Measurements from ENCODE around the gene RNF20. TPM values are rescaled to one million over a fixed set of nuclear protein-coding genes. Genes with fewer than 3 reads are reported as not detected.
A peak's percentile ranks its signal among the peaks of the same experiment; 100 is the strongest.
"Not testable (repeated sequence)": the region's sequence is repeated elsewhere in the genome, so short reads cannot be mapped to it uniquely, and the experiment has no call there.

The RNF20 gene
- total RNA-seq, 2 donors from 2014 or later, result 33.3 to 40.9 TPM

- no peaks in the 10 kb centered on the region for H3K36me3 ChIP-seq
- intact Hi-C loops (cut with DNase I), result no loop called here
- no peaks in the 10 kb centered on the region for H3K9me3 ChIP-seq
- H3K4me3 ChIP-seq, result no peak overlapping the region
- no peaks in the 10 kb centered on the region for H3K27me3 ChIP-seq
- no peak overlapping the region for H3K9ac ChIP-seq (ENCODE audit: low read depth in 2 of 2, low read length in 2 of 2)
- H3K27ac ChIP-seq, result peak overlapping the region; percentile 51
- H3K4me1 ChIP-seq, result no peaks in the 10 kb centered on the region
- no peak for DNase-seq
- TF ChIP-seq, protein P1, sequence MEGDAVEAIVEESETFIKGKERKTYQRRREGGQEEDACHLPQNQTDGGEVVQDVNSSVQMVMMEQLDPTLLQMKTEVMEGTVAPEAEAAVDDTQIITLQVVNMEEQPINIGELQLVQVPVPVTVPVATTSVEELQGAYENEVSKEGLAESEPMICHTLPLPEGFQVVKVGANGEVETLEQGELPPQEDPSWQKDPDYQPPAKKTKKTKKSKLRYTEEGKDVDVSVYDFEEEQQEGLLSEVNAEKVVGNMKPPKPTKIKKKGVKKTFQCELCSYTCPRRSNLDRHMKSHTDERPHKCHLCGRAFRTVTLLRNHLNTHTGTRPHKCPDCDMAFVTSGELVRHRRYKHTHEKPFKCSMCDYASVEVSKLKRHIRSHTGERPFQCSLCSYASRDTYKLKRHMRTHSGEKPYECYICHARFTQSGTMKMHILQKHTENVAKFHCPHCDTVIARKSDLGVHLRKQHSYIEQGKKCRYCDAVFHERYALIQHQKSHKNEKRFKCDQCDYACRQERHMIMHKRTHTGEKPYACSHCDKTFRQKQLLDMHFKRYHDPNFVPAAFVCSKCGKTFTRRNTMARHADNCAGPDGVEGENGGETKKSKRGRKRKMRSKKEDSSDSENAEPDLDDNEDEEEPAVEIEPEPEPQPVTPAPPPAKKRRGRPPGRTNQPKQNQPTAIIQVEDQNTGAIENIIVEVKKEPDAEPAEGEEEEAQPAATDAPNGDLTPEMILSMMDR (IDR thresholded peaks at IDR 0.05), result no peak
These were observed 52.1 kb downstream of the RNF20 start for GRCh38 chr9:101585740-101586139.

DNA sequence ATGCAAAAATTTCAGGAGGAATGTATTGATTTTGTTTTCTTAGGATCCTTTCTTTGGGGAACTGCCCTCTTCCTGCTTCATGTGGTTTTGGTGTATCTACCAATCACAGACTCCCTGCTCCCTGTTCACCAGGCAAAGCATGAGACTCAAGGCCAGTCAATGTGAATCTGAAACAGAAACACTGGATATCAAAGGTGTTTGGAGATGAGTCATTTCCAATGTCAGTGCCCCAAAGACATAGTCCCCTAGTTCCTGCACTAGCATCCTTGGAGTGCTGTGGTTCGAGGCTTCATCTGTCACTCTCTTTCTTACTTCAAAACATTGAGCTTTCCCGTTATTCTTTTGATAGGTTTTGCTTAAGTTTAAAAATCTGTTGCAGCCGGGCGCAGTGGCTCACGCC is 53.0 kb downstream of the RNF20 start:
- TF ChIP-seq, protein P1 (IDR thresholded peaks at IDR 0.05), result no peak
- H3K27ac ChIP-seq, result no peak overlapping the region
- H3K4me1 ChIP-seq, result no peaks in the 10 kb centered on the region
- intact Hi-C loops (cut with DNase I), result no loop called here
- no peak for DNase-seq
- H3K9ac ChIP-seq (ENCODE audit: low read depth in 2 of 2, low read length in 2 of 2), result no peak overlapping the region
- H3K36me3 ChIP-seq, result no peaks in the 10 kb centered on the region
- no peaks in the 10 kb centered on the region for H3K27me3 ChIP-seq
- H3K4me3 ChIP-seq, result no peak overlapping the region
- no peaks in the 10 kb centered on the region for H3K9me3 ChIP-seq

DNA sequence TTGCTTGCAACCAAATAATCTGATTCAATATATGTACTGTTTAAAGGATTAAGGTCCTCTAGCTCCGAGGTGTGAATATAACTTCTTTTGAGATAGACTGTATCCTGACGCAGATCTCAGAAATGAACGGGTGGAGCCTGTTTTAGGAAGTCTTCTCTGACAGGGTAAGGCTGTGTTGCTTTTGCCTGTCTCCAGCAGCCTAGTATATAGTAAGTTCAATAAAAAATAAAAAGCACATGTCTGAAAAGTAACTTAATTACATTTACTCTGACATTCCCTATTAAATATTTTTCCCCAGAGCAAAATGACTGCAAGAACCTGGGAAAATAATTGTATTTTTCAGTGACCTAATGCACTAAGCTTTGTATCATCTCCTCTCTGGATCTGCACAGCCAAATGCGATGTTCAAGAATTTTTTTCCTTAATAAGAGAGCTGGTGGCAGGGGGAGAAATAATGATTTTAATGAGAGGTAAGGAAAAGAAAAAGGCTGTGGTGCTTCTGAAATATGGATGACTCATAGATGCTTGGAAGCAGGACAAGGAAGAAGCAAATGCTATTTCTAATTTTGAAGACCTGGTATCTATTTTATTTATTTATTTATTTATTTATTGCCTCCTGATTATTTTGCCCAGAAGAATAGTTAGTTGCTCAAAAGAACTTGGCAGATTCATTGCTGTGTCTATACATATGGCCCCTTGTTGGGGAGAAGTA is 53.8 kb downstream of the RNF20 start:
- no peaks in the 10 kb centered on the region for H3K27me3 ChIP-seq
- no peak overlapping the region for H3K27ac ChIP-seq
- H3K36me3 ChIP-seq, result no peaks in the 10 kb centered on the region
- H3K4me3 ChIP-seq, result no peak overlapping the region
- H3K4me1 ChIP-seq, result no peaks in the 10 kb centered on the region
- no peaks in the 10 kb centered on the region for H3K9me3 ChIP-seq
- no peak for DNase-seq
- TF ChIP-seq, protein P1 (IDR thresholded peaks at IDR 0.05), result no peak
- H3K9ac ChIP-seq (ENCODE audit: low read depth in 2 of 2, low read length in 2 of 2), result no peak overlapping the region
- intact Hi-C loops (cut with DNase I), result no loop called here

- H3K27me3 ChIP-seq; H3K4me1 ChIP-seq; DNase-seq; H3K36me3 ChIP-seq; H3K9ac ChIP-seq (ENCODE audit: low read depth in 2 of 2, low read length in 2 of 2); H3K27ac ChIP-seq; H3K9me3 ChIP-seq; H3K4me3 ChIP-seq: not testable (repeated sequence)
- intact Hi-C loops (cut with DNase I), result loop anchor here (10.0 kb wide), 1 partner anchor 315 kb away; no protein-coding TSS in a partner anchor
These were observed 56.4 kb downstream of the RNF20 start for GRCh38 chr9:101590074-101590473.

- no peak for DNase-seq
- Histone ChIP-seq H3K9me3 (no peaks in the 10 kb centered on the region), H3K36me3 (no peaks in the 10 kb centered on the region), H3K4me1 (no peaks in the 10 kb centered on the region), H3K4me3 (no peak overlapping the region), H3K9ac (ENCODE audit: low read depth in 2 of 2, low read length in 2 of 2) (no peak overlapping the region), H3K27ac (no peak overlapping the region), H3K27me3 (no peaks in the 10 kb centered on the region)
- TF ChIP-seq, protein P1 (IDR thresholded peaks at IDR 0.05), result no peak
- intact Hi-C loops (cut with DNase I), result loop anchor here (10.0 kb wide), 1 partner anchor 314 kb away; no protein-coding TSS in a partner anchor
These were observed 57.2 kb downstream of the RNF20 start for GRCh38 chr9:101590901-101591300.

- H3K27me3 ChIP-seq, result no peaks in the 10 kb centered on the region
- H3K9me3 ChIP-seq, result no peaks in the 10 kb centered on the region
- no peaks in the 10 kb centered on the region for H3K36me3 ChIP-seq
- no peak overlapping the region for H3K9ac ChIP-seq (ENCODE audit: low read depth in 2 of 2, low read length in 2 of 2)
- TF ChIP-seq, protein P1 (IDR thresholded peaks at IDR 0.05), result no peak
- intact Hi-C loops (cut with DNase I), result loop anchor here (10.0 kb wide), 1 partner anchor 313 kb away; no protein-coding TSS in a partner anchor
- DNase-seq, result no peak
- H3K4me3 ChIP-seq, result no peak overlapping the region
- no peak overlapping the region for H3K27ac ChIP-seq
- H3K4me1 ChIP-seq, result no peaks in the 10 kb centered on the region
These were observed 58.3 kb downstream of the RNF20 start for GRCh38 chr9:101591787-101592446.

Data from colonic mucosa (tissue), 4 donors.